Fibroblast of mammary gland (primary cell): ENCODE data around the gene RBM20.
A peak's percentile ranks its signal among the peaks of the same experiment; 100 is the strongest.
"Not testable (repeated sequence)": the region's sequence is repeated elsewhere in the genome, so short reads cannot be mapped to it uniquely, and the experiment has no call there.

Experiments used
- DNase-seq: peaks from one replicate; pipeline ENCODE4 v3.0.0-alpha.2; 2010; ENCODE audit warnings: low read depth
- H3K4me3 ChIP-seq: 2 replicates; pipeline ENCODE4 v1.5.1; 2011; ENCODE audit warnings: low read depth, mild to moderate bottlenecking, low read length, moderate library complexity; ENCODE audit not compliant: control insufficient read depth
- CTCF ChIP-seq: conservative IDR thresholded peaks from 2 replicates; pipeline ENCODE4 v1.5.1; 2011; ENCODE audit warnings: low read depth, low read length, inconsistent platforms; ENCODE audit not compliant: control insufficient read depth, insufficient read depth

RBM20 gene

GRCh38 chr10:110762849-110763211 is 118.7 kb downstream of the RBM20 start:
- H3K4me3 ChIP-seq = no peak overlapping the region
- DNase-seq = no peak
- no peak for TF ChIP-seq CTCF

DNA sequence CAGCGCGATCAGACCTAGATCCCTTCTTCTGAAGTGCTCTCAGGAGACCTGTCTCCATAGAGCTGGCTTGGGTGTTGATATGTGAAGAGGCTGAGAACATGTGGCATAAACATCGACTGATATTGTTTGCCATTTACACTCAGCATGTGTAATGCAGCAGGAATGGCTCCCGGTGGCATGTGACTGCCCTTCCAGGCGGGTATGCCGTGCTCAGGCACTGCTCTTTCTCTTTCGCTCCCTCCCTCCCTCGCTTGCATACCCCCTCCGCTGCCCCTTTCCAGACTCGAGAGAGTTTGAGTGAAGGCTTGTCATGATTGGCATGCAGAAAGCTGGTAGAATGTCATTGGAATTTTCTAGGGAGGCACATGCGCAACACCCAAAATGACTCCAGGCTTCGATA is 120.2 kb downstream of the RBM20 start:
- no peak overlapping the region for H3K4me3 ChIP-seq
- DNase-seq = no peak
- no peak for TF ChIP-seq CTCF

DNA sequence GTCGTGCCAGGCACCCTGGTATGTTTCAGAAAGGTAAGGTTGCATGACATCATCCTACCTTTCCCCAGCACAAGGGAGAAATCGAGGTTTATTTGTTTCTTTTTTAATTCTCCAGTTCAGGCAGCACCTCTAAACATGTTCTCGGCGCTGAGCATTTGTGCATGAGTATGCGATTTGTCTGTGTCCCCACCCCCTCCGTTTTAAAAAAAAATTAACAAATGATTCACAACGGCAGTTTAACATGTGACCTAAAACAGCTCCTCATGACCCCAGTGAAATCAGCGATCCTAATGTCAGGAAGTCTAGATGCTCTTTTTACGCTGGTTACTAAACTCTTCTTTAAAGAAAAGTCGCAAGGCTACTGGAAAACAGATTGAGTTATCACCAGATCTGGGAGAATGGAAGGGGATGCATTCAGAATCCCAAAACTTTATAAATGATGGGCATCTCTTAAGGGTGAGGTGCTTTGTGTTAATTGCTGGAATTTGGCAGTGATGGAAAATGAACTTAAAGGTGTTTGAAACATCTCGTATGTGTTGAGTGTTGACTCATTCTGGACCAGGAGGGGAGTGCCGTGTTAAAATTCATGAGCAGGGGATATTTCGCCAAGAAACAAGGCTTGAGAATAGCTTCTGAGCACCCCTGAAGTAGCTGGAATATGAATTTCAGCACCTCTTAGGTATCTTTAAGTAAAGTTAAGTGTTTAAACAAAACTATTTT is 120.8 kb downstream of the RBM20 start:
- no peak overlapping the region for H3K4me3 ChIP-seq
- TF ChIP-seq CTCF = no peak
- DNase-seq = no peak

DNA sequence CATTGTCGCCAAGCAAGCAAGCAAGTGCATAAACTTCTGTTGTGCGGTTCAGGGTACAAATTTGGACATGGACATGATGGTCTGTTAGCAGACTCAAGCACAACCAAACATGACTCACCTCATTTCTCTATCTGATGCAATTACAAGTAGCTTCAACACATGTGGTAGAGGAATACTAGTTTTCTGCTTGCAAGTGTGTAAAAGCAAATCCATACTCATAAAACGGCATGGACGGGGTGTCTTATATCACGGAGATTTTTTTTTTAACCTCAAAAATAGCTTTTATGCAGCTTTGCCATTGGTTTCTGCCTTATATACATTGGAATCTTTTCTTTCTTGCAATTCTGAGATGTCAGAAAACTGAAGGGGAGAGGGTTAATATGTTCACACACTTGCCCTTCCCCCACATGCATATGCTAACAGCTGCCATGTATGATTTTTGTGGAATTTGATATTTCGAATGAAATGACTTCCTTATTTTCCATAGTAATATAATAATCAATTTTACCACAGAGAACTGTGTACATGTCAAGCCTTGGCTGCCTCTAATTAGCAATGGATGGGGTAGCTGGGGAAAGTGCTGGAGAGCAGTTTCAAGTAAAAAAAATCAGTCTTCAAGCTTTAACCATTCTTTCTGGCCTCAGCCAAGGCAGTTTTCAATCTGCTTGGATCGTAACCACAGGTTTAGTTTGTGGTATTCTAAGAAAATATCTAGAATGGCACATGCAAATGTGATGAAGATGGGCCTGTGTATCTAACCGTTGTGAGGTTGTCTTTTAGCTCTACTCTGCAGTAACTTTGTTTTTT is 121.6 kb downstream of the RBM20 start:
- TF ChIP-seq CTCF = no peak
- H3K4me3 ChIP-seq = no peak overlapping the region
- peak; percentile 47 for DNase-seq

DNA sequence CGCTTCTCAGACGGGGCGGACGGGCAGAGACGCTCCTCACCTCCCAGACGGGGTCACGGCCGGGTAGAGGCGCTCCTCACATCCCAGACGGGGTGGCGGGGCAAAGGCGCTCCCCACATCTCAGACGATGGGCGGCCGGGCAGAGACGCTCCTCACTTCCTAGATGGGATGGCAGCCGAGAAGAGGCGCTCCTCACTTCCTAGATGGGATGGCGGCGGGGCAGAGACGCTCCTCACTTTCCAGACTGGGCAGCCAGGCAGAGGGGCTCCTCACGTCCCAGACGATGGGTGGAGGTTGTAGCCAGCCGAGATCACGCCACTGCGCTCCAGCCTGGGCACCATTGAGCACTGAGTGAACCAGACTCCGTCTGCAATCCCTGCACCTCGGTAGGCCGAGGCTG is 123.5 kb downstream of the RBM20 start:
- DNase-seq, H3K4me3 ChIP-seq: not testable (repeated sequence)

GRCh38 chr10:110770243-110770642 is 126.1 kb downstream of the RBM20 start:
- no peak for TF ChIP-seq CTCF
- DNase-seq = no peak
- H3K4me3 ChIP-seq = no peak overlapping the region

GRCh38 chr10:110771486-110771885 is 127.3 kb downstream of the RBM20 start:
- no peak for TF ChIP-seq CTCF
- DNase-seq = no peak
- H3K4me3 ChIP-seq = no peak overlapping the region
